SIG-M5 (cell line): Measurements from ENCODE around the gene PIWIL4.
"Not testable (repeated sequence)": the region's sequence is repeated elsewhere in the genome, so short reads cannot be mapped to it uniquely, and the experiment has no call there.

ENCODE experiments used
- DNase-seq: peaks from one replicate; lab custom pipeline; 2025; lab: John Stamatoyannopoulos, UW

PIWIL4 gene

GRCh38 chr11:94549146-94549545, 18.0 kb upstream of the PIWIL4 start:
- no peak for DNase-seq

- DNase-seq, result no peak
Observed at GRCh38 chr11:94550513-94550912, 16.7 kb upstream of the PIWIL4 start.

GRCh38 chr11:94553938-94554337, 13.2 kb upstream of the PIWIL4 start:
- no peak for DNase-seq

- DNase-seq, result not testable (repeated sequence)
Observed at GRCh38 chr11:94555752-94556329, 11.3 kb upstream of the PIWIL4 start.

- no peak for DNase-seq
Observed at GRCh38 chr11:94557421-94557820, 9.7 kb upstream of the PIWIL4 start.

GRCh38 chr11:94557992-94558391, 9.2 kb upstream of the PIWIL4 start:
- DNase-seq, result no peak

DNA sequence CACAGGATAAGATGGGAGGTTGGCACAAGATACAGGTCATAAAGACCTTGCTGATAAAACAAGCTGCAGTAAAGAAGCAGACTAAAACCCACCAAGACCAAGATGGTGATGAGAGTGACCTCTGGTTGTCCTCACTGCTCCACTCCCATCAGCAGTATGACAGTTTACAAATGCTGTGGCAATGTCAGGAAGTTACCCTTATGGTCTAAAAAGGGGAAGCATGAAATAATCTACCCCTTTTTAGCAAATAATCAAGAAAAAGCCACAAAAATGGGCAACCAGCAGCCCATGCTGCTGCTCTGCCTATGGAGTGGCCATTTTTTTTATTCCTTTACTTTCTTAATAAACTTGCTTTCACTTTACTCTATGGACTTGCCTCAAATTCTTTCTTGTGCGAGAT, 8.7 kb upstream of the PIWIL4 start:
- DNase-seq, result peak; percentile 52

- DNase-seq, result no peak
Observed at GRCh38 chr11:94558932-94559331, 8.2 kb upstream of the PIWIL4 start.

- no peak for DNase-seq
Observed at GRCh38 chr11:94559361-94559760, 7.8 kb upstream of the PIWIL4 start.

GRCh38 chr11:94560834-94561233, 6.3 kb upstream of the PIWIL4 start:
- no peak for DNase-seq

GRCh38 chr11:94563176-94563847, 3.9 kb upstream of the PIWIL4 start:
- no peak for DNase-seq

GRCh38 chr11:94563848-94564467, 3.2 kb upstream of the PIWIL4 start:
- DNase-seq, result no peak

DNA sequence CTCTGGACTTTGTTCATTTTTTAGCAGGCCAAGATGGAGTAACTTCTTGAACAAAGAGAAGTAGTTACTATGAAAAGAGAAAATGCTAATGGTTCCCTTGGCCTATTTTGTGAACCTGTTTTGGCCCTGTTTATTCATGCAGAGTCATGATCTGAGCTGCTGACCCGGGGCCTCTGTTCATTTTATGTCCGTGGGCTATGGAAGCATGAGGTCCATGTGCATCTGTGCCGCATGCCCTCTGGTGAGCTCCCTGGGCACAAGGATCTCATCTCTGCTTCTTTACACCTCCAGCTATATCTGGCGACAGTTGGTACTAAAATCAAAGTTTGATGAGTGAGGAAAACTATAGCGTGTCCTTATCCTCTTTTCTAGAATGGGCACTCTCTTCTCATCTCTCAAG, 1.0 kb downstream of the PIWIL4 start:
- no peak for DNase-seq

DNA sequence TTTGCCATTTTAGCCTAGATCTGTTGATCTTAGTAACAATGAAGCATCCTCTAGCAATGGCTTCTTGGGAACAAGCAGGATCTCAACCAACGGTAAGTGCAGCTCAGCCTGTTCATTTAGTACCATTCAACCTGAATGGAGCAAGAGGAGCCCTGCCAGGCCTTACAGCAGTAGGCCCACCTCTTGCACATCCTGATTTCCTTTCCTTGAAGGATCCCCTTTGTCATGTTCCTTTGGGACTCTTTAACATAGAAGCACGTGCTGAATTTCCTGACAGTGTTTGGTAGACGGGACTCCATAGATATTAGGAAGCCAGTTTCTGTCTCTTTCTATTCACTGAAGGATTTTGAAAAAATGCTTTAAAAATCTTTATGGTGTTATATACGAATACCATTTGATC, 1.5 kb downstream of the PIWIL4 start:
- DNase-seq, result no peak

DNA sequence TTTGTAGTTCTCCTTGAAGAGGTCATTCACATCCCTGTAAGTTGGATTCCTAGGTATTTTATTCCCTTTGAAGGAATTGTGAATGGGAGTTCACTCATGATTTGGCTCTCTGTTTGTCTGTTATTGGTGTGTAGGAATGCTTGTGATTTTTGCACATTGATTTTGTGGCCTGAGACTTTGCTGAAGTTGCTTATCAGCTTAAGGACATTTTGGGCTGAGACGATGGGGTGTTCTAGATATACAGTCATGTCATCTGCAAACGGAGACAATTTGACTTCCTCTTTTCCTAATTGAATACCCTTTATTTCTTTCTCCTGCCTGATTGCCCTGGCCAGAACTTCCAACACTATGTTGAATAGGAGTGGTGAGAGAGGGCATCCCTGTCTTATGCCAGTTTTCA, 5.8 kb downstream of the PIWIL4 start:
- DNase-seq, result not testable (repeated sequence)

DNA sequence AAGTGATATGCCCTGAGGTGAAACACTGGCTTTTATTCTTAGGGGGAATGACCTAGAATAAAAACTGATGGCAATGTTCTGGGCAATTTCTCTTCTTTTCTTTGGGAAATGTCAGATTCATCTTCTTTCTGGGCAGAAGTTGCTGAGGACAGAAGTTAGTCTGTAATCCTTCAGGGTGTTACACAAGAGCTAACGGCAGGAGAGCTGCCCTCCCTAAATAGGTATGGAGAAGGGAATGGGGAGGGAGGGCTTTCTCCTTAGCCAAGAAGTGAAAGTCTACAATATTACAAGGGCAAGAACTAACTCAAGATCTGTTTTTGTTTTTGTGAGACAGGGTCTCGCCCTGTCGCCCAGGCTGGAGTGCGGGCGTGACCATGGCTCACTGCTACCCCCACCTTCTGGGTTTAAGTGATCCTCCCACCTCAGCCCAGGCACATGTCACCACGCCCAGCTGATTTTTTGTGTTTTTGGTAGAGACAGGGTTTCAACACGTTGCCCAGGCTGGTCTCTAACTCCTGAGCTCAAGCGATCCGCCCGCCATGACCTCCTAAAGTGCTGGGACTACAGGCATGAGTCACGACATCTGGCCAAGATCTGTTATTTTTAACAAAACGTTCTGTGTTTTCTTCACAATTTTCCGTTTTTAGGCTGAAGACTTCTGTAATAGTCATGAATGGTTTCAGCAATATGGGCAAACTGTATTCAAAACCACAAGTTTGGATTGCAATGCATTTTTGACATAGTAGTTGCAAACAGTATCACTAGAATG, 7.2 kb downstream of the PIWIL4 start:
- peak; percentile 92 for DNase-seq

DNA sequence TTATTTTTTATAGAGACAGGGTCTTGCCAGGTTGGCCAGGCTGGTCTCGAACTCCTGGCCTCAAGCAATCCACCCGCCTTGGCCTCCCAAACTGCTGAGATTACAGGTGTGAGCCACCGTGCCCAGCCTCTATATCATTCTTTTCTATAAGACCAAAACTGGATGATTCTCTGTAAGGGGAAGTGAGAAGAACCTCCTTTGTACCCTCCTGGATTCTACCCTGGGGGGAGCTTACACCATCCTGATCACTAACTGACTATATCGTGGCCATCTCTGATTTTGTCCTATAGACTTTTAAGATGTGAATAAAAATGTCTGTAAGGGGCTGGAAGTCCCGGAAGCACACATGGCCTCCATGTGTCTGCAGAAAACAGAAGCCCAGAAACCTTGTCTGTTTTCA, 9.1 kb downstream of the PIWIL4 start:
- no peak for DNase-seq

- DNase-seq, result no peak
Observed at GRCh38 chr11:94577841-94578240, 10.7 kb downstream of the PIWIL4 start.

GRCh38 chr11:94581926-94582325, 14.8 kb downstream of the PIWIL4 start:
- no peak for DNase-seq

DNA sequence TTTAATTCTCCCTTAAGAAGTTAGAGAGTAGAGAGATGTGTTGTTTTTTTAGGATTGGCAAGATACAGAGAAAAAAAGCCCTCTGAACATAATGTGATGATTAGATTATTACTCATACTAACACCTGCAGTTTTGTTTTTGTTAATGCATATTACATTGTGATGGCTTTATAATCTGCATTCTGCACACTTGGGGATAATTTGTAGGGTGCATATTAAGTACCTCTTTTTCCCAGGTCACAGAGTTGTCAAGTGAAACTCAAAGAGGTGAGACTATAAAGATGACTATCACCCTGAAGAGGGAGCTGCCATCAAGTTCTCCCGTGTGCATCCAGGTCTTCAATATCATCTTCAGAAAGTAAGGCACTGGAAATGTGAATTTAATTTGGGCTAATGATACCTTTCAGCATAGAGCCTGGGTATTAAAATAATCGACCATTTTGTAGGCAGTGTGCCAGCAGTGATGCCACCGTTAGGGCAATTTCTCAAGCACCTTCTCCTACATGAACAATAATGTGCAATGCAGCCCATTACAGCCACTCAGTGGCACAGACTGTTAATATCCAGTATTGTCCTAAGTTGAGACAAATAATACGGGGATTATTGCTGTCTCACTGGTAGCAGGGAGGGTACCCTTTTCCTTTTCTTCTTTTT, 16.2 kb downstream of the PIWIL4 start:
- no peak for DNase-seq

- DNase-seq, result no peak
Observed at GRCh38 chr11:94583866-94584500, 16.8 kb downstream of the PIWIL4 start.

GRCh38 chr11:94584978-94585377, 17.8 kb downstream of the PIWIL4 start:
- DNase-seq, result no peak
